ENCODE data around the gene ROBO2. TPM values are rescaled to one million over a fixed set of nuclear protein-coding genes. Genes with fewer than 3 reads are reported as not detected.

Gene ROBO2
- total RNA-seq, 1 experiment from 2014 or later, result not detected

DNA sequence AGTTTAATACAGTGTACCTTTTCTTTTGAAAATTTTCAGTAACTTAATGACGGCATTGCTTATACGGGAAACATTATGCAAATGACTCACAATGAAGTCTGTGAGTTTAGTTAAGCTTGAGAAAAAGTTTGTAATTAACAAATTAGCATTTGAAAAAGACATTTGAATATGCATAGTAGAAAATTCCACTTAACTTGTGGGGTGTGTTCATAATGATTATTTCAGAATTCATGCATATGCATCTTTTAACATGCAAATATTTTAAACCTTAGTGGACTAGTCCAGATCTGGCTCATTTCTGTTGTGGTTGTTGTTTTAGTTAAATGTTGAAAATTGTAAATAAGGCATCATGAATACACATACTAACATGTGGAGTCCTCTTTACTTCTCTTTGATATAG, 239.4 kb downstream of the ROBO2 start:
- Histone ChIP-seq H3K9ac (ENCODE audit: low read length) (no peak overlapping the region), H3K36me3 (ENCODE audit: control insufficient read depth in 1 of 2, insufficient read depth in 2 of 2, low read length in 2 of 2) (no peaks in the 10 kb centered on the region), H4K20me1 (ENCODE audit: insufficient read depth) (no peaks in the 10 kb centered on the region), H3K79me2 (ENCODE audit: insufficient read depth, low read length) (no peaks in the 10 kb centered on the region), H3K4me3 (replicated peaks in 1 of 2; ENCODE audit: low read depth in 1 of 2, low read length in 2 of 2) (no peak overlapping the region), H2AFZ (ENCODE audit: low read depth, low read length, poor library complexity, severe bottlenecking) (no peak overlapping the region), H3K4me1 (ENCODE audit: control insufficient read depth in 1 of 2, insufficient read depth in 2 of 2, low read length in 2 of 2) (no peaks in the 10 kb centered on the region), H3K9me2 (ENCODE audit: insufficient read depth) (no peaks in the 10 kb centered on the region), H3K9me3 (ENCODE audit: control insufficient read depth in 1 of 2, insufficient read depth in 1 of 2, low read depth in 1 of 2, low read length in 2 of 2) (peaks cover 0 to 10% of the 10 kb centered on the region in 2 experiments; a peak in 2 of 4 replicates), H3K27ac (ENCODE audit: low read depth, low read length) (no peak overlapping the region), H3K4me2 (ENCODE audit: low read length) (no peak overlapping the region), H3K27me3 (ENCODE audit: insufficient read depth, low read length) (no peaks in the 10 kb centered on the region)
- ATAC-seq (no peak), DNase-seq (ENCODE audit: low read depth, low spot score) (no peak)
- ChIA-PET POLR2A (no interaction called here), CTCF (no interaction called here), RAD21 (ENCODE audit: low non-redundant PET in 1 of 2, low total read pairs in 2 of 2, uncharacterized antibody in 2 of 2, unreplicated experiment in 2 of 2) (no interaction called here)
- no TSS peak for BruUV-seq (replicated peaks)
- intact Hi-C loops (cut with micrococcal nuclease), result no loop called here
- TF ChIP-seq, protein P1, sequence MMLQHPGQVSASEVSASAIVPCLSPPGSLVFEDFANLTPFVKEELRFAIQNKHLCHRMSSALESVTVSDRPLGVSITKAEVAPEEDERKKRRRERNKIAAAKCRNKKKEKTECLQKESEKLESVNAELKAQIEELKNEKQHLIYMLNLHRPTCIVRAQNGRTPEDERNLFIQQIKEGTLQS (IDR thresholded peaks at IDR 0.05), result no peak
- no peak for TF ChIP-seq EGR1 (IDR thresholded peaks at IDR 0.05; ENCODE audit: low read depth)
- no peak for TF ChIP-seq ZFX (IDR thresholded peaks at IDR 0.05)
- no peak for TF ChIP-seq RAD21 (IDR thresholded peaks at IDR 0.05; ENCODE audit: low read depth)

- no peak overlapping the region for H3K4me2 ChIP-seq (ENCODE audit: low read length)
- no peak for DNase-seq (ENCODE audit: low read depth, low spot score)
- intact Hi-C loops (cut with micrococcal nuclease), result no loop called here
- RAD21 ChIA-PET (ENCODE audit: low non-redundant PET in 1 of 2, low total read pairs in 2 of 2, uncharacterized antibody in 2 of 2, unreplicated experiment in 2 of 2), result no interaction called here
- H3K4me3 ChIP-seq (replicated peaks in 1 of 2; ENCODE audit: low read depth in 1 of 2, low read length in 2 of 2), result no peak overlapping the region
- H2AFZ ChIP-seq (ENCODE audit: low read depth, low read length, poor library complexity, severe bottlenecking), result no peak overlapping the region
- H3K9me2 ChIP-seq (ENCODE audit: insufficient read depth), result no peaks in the 10 kb centered on the region
- POLR2A ChIA-PET, result no interaction called here
- ATAC-seq, result no peak
- H3K27me3 ChIP-seq (ENCODE audit: insufficient read depth, low read length), result no peaks in the 10 kb centered on the region
- H3K4me1 ChIP-seq (ENCODE audit: control insufficient read depth in 1 of 2, insufficient read depth in 2 of 2, low read length in 2 of 2), result no peaks in the 10 kb centered on the region
- no peaks in the 10 kb centered on the region for H3K79me2 ChIP-seq (ENCODE audit: insufficient read depth, low read length)
- no peaks in the 10 kb centered on the region for H4K20me1 ChIP-seq (ENCODE audit: insufficient read depth)
- H3K9ac ChIP-seq (ENCODE audit: low read length), result no peak overlapping the region
- no TSS peak for BruUV-seq (replicated peaks)
- CTCF ChIA-PET, result no interaction called here
- H3K9me3 ChIP-seq (ENCODE audit: control insufficient read depth in 1 of 2, insufficient read depth in 1 of 2, low read depth in 1 of 2, low read length in 2 of 2), result peaks cover 0 to 12% of the 10 kb centered on the region in 2 experiments; a peak in 2 of 4 replicates
- no peak overlapping the region for H3K27ac ChIP-seq (ENCODE audit: low read depth, low read length)
- no peaks in the 10 kb centered on the region for H3K36me3 ChIP-seq (ENCODE audit: control insufficient read depth in 1 of 2, insufficient read depth in 2 of 2, low read length in 2 of 2)
- no peak for TF ChIP-seq EZH2phosphoT487 (IDR thresholded peaks at IDR 0.05; ENCODE audit: borderline replicate concordance)
- TF ChIP-seq SRF (IDR thresholded peaks at IDR 0.05; ENCODE audit: low read depth), result no peak
- no peak for TF ChIP-seq TCF7L2 (IDR thresholded peaks at IDR 0.05; ENCODE audit: borderline replicate concordance, extremely low read depth, insufficient read depth, insufficient read length)
- TF ChIP-seq, protein P1 (IDR thresholded peaks at IDR 0.05), result no peak
- TF ChIP-seq, protein P2, sequence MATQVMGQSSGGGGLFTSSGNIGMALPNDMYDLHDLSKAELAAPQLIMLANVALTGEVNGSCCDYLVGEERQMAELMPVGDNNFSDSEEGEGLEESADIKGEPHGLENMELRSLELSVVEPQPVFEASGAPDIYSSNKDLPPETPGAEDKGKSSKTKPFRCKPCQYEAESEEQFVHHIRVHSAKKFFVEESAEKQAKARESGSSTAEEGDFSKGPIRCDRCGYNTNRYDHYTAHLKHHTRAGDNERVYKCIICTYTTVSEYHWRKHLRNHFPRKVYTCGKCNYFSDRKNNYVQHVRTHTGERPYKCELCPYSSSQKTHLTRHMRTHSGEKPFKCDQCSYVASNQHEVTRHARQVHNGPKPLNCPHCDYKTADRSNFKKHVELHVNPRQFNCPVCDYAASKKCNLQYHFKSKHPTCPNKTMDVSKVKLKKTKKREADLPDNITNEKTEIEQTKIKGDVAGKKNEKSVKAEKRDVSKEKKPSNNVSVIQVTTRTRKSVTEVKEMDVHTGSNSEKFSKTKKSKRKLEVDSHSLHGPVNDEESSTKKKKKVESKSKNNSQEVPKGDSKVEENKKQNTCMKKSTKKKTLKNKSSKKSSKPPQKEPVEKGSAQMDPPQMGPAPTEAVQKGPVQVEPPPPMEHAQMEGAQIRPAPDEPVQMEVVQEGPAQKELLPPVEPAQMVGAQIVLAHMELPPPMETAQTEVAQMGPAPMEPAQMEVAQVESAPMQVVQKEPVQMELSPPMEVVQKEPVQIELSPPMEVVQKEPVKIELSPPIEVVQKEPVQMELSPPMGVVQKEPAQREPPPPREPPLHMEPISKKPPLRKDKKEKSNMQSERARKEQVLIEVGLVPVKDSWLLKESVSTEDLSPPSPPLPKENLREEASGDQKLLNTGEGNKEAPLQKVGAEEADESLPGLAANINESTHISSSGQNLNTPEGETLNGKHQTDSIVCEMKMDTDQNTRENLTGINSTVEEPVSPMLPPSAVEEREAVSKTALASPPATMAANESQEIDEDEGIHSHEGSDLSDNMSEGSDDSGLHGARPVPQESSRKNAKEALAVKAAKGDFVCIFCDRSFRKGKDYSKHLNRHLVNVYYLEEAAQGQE (IDR thresholded peaks at IDR 0.05; ENCODE audit: low read depth), result no peak
- no peak for TF ChIP-seq CBX3 (IDR thresholded peaks at IDR 0.05; ENCODE audit: low read depth)
- TF ChIP-seq EGR1 (IDR thresholded peaks at IDR 0.05; ENCODE audit: low read depth), result no peak
- TF ChIP-seq ELF1 (IDR thresholded peaks at IDR 0.05; ENCODE audit: borderline replicate concordance, low read depth), result no peak
- TF ChIP-seq SIN3A (IDR thresholded peaks at IDR 0.05; ENCODE audit: low read depth), result no peak
- TF ChIP-seq CTCF (IDR thresholded peaks at IDR 0.05 in 2 of 3, conservative IDR thresholded peaks at IDR 0.05 in 1 of 3; ENCODE audit: borderline replicate concordance in 1 of 3, insufficient read depth in 1 of 3, low read depth in 2 of 3, low read length in 2 of 3), result no peak
- TF ChIP-seq ZFX (IDR thresholded peaks at IDR 0.05), result no peak
- TF ChIP-seq SP1 (IDR thresholded peaks at IDR 0.05; ENCODE audit: low read depth), result no peak
- no peak for TF ChIP-seq RAD21 (IDR thresholded peaks at IDR 0.05; ENCODE audit: low read depth)
- TF ChIP-seq POLR2AphosphoS5 (IDR thresholded peaks at IDR 0.05; ENCODE audit: low read depth, low read length), result no peak
- no peak for TF ChIP-seq CEBPB (IDR thresholded peaks at IDR 0.05; ENCODE audit: low read depth)
- TF ChIP-seq MAX (IDR thresholded peaks at IDR 0.05), result no peak
Measured at GRCh38 chr3:77281721-77282120, 241.8 kb downstream of the ROBO2 start.

Data from HCT116 (cell line).